Cardiac fibroblast (primary cell): ENCODE results near the gene FBXW9.
"Not testable (repeated sequence)": the region's sequence is repeated elsewhere in the genome, so short reads cannot be mapped to it uniquely, and the experiment has no call there.

Experiments used
- DNase-seq, 2 donors: peaks; one replicate each; pipeline versions ENCODE4 v3.0.0 to v3.0.0-alpha.2; 2010; ENCODE audit warnings: low read depth in 2 of 2
- H3K4me3 ChIP-seq, 2 donors: replicated peaks in 1 of 2; 1 replicate in 1 of 2; 2 replicates in 1 of 2; pipeline ENCODE4 v1.5.1; 2011; ENCODE audit warnings: low read depth in 2 of 2, low read length in 2 of 2, mild to moderate bottlenecking in 2 of 2, moderate library complexity in 1 of 2
- TF ChIP-seq, protein P1 (sequence below): IDR thresholded peaks from one replicate; pipeline ENCODE4 v1.5.1; 2011; ENCODE audit warnings: low read depth, mild to moderate bottlenecking, low read length, inconsistent platforms

Gene FBXW9

DNA sequence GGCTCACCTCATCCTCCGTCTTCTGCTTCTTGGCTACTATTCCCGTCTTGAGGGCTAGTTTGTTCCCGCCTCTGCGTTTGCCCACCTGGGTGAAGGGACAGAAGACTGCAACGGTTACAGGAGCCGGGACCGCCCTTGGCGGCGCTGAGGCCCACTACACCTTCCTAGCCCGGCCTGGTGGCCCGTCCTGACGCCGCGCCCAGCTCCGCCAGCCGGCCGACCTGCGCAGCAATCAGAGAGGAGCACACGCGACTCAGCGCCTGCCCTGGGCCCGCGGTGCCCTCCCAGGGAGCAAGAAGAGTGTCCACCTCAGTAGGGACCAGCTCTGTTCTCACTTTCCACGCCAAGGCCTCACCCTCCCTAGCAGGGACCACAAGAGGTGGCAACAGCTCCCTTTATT, 34.9 kb upstream of the FBXW9 start:
- DNase-seq: no peak
- H3K4me3 ChIP-seq: no peak overlapping the region
- TF ChIP-seq, protein P1, sequence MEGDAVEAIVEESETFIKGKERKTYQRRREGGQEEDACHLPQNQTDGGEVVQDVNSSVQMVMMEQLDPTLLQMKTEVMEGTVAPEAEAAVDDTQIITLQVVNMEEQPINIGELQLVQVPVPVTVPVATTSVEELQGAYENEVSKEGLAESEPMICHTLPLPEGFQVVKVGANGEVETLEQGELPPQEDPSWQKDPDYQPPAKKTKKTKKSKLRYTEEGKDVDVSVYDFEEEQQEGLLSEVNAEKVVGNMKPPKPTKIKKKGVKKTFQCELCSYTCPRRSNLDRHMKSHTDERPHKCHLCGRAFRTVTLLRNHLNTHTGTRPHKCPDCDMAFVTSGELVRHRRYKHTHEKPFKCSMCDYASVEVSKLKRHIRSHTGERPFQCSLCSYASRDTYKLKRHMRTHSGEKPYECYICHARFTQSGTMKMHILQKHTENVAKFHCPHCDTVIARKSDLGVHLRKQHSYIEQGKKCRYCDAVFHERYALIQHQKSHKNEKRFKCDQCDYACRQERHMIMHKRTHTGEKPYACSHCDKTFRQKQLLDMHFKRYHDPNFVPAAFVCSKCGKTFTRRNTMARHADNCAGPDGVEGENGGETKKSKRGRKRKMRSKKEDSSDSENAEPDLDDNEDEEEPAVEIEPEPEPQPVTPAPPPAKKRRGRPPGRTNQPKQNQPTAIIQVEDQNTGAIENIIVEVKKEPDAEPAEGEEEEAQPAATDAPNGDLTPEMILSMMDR: no peak

DNA sequence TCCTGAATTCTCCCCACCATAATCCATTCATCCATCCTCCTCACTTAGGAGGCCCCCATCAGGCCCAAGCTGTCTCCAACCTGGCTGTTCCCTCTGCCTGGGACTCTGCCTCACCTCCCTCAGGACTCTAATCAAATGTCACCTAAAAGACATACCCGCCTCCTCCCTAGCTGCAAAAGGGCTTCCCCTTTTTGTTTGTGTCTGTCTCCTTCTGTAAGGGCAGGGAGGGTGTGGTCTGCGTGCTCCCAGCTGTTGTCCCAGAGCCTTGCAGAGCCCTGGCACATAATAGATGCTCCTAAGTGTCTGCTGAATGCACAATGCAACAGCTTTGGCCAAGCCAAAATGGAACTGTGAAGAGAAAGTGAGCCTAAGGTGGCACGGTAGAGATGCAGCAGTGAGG, 33.6 kb upstream of the FBXW9 start:
- TF ChIP-seq, protein P1: no peak

DNA sequence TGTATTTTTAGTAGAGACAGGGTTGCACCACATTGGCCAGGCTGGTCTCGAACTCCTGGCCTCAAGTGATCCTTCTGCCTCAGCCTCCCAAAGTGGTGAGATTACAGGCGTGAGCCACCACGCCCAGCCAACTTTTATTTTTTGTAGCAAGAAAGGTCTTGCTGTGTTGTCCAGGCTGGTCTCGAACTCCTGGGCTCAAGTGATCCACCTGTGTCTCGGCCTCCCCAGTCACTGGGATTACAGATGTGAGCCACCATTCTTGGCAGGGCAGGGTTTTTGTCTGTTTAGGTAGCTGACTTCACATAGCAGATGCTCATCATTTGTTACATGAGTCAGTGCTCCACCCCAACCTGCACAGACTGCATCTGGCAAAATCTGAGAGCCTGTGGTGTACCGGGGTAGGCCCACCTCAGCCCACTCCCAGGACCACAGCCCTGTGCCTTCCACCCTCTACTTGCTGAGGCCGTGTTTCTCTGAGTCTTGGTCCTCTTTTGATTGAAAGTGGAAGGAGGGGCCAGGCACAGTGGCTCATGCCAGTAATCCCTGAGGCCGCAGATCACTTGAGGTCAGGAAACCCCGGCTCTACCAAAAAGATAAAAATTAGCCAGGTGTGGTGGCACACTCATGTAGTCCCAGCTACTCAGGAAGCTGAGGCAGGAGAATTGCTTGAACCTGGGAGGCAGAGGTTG, 31.5 kb upstream of the FBXW9 start:
- DNase-seq: no peak
- TF ChIP-seq, protein P1: no peak
- H3K4me3 ChIP-seq: no peak overlapping the region

More for the DNA sequence above, 33.6 kb upstream of the FBXW9 start:
- H3K4me3 ChIP-seq: no peak overlapping the region
- no peak for DNase-seq

DNA sequence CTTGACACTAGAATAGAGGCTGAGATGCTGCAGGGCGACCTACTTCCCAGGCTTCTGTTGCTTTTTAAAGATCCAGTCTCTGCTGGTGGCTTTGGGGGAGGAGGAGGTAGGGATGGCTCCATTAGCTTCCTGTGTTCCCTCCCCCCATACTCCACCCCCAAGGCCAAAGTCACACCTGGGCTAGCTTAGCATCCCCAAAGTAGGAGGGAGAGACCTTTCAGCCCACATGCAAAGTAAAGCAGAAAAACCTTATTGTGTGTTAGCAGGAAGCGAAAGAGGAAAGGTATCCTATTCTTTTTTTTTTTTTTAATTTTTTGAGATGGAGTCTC, 30.5 kb upstream of the FBXW9 start:
- DNase-seq: no peak
- TF ChIP-seq, protein P1: no peak
- H3K4me3 ChIP-seq: no peak overlapping the region

DNA sequence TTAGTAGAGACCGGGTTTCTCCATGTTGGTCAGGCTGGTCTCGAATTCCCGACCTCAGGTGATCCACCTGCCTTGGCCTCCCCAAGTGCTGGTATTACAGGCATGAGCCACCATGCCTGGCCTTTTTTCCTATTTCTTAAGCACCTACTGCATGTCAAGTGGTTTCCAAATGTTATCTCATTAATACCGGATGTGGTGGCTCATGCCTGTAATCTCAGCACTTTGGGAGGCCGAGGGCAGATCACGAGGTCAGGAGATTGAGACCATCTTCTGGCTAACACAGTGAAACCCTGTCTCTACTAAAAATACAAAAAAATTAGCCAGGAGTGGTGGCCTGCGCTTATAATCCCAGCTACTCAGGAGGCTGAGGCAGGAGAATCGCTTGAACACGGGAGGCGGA, 29.2 kb upstream of the FBXW9 start:
- H3K4me3 ChIP-seq, DNase-seq: not testable (repeated sequence)

DNA sequence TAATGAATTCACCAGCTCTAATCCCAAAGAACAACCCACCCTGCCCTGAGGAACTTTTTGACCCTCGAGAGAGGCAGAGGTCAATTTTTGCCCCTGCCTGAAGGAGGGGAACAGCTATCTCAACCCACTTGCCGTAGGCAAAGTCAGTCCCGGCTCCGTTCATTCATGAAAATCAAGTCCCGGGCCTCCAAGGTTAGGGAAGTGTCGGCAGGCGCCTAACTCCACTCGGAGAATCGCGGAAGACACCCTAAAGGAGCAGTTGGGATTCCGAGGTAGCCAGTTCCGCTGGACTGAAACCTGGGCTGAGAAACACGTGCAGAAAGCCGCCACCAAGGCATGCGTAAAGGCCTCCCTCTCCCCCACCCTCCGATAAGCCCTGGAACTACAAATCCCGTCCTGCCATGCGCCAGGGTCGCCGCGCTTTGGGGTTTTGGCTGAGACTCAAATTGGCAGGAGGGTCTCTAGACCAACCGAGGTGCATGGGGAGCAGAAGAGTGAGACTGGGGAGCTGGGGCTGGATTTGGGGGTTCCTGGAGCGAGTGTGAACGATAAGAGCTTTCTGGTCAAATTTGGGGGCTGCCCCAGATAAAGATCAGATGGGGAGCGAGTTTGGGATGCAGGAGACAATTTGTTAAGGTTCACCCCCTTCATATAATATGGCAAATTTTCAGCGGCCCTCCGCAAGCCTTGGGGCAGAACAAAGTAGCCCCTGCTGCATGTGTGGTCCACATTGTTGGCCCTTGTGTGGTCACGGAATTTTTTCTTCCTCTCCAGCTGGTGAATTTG, 27.4 kb upstream of the FBXW9 start, which contains the start of gene TNPO2:
Gene TNPO2, minus strand, starts transcription at position 292 of the 786 bp plus-strand sequence. CDS start 2,955 bp downstream, outside the sequence.
- H3K4me3 ChIP-seq: peak within 1 kb of the TSS; percentile 69 to 78
- peak; percentile 64 to 70 for DNase-seq
- TF ChIP-seq, protein P1: no peak

DNA sequence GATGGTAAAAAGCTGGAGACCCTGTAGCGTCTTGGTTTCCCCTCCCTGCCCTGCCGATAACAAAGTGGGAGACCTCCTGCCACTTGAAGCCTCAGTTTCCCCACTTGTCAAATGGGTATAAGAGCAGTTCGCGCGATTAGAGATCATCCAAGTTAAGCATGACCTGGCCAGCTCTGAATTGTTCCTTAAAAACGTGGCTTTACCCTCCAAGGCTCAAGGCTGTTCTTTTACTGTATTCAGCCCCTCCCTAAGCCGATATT, 26.9 kb upstream of the FBXW9 start:
- TF ChIP-seq, protein P1: no peak
- peak in 1 of 2 donors; percentile 35 for DNase-seq
- peak overlapping the region; percentile 69 to 78 for H3K4me3 ChIP-seq
